Esophagus squamous epithelium (tissue), 4 donors: ENCODE measurements around the gene HSD3B1.

ENCODE experiments used
- CTCF ChIP-seq, 6 experiments: fragments of 450-650 bp in 4 of 6; fragments of 200-600 bp in 2 of 6; sonication (generic) in 2 of 6; IDR thresholded peaks; one replicate each; pipeline ENCODE4 v1.5.1; 2016 to 2019; ENCODE audit warnings: antibody characterized with exemption in 6 of 6, mild to moderate bottlenecking in 4 of 6, moderate library complexity in 4 of 6
- POLR2A ChIP-seq, 4 donors: fragments of 450-650 bp; IDR thresholded peaks; one replicate each; pipeline ENCODE4 v1.6.1; 2017; ENCODE audit warnings: antibody characterized with exemption in 4 of 4, mild to moderate bottlenecking in 4 of 4, moderate library complexity in 3 of 4

GRCh38 chr1:119466445-119466844 lies 40.6 kb upstream of the HSD3B1 start:
- TF ChIP-seq CTCF (IDR thresholded peaks at IDR 0.05) = no peak
- no peak for TF ChIP-seq POLR2A (IDR thresholded peaks at IDR 0.05)
